Loucy (cell line): Measurements from ENCODE around the gene MCF2L2.
"Not testable (repeated sequence)": the region's sequence is repeated elsewhere in the genome, so short reads cannot be mapped to it uniquely, and the experiment has no call there.

Source experiments
- H2AFZ ChIP-seq: fragments of 200-600 bp; sonication (generic); 2 replicates; pipeline ENCODE4 v1.6.0; 2016; ENCODE audit warnings: antibody characterized with exemption, mild to moderate bottlenecking, low read length, moderate library complexity
- H3F3A ChIP-seq: fragments of 200-600 bp; 2 replicates; pipeline ENCODE4 v1.6.0; 2016; ENCODE audit warnings: antibody characterized with exemption, low read depth, mild to moderate bottlenecking
- H3K27me3 ChIP-seq: fragments of 200-600 bp; sonication (generic); 2 replicates; pipeline ENCODE4 v1.6.1; 2014; ENCODE audit warnings: low read length, mild to moderate bottlenecking; ENCODE audit not compliant: insufficient read depth, poor library complexity, severe bottlenecking
- H3K36me3 ChIP-seq: fragments of 200-600 bp; sonication (generic); 2 replicates; pipeline ENCODE4 v1.6.1; 2016; ENCODE audit warnings: low read length; ENCODE audit not compliant: insufficient read depth
- H3K4me1 ChIP-seq: fragments of 200-600 bp; sonication (generic); 2 replicates; pipeline ENCODE4 v1.5.1; 2014; ENCODE audit warnings: low read length, mild to moderate bottlenecking; ENCODE audit not compliant: insufficient read depth, poor library complexity, severe bottlenecking
- H3K4me2 ChIP-seq: fragments of 200-600 bp; sonication (generic); 2 replicates; pipeline ENCODE4 v1.6.0; 2014; ENCODE audit warnings: antibody characterized with exemption, low read length, low read depth, mild to moderate bottlenecking; ENCODE audit not compliant: poor library complexity, severe bottlenecking
- H3K4me3 ChIP-seq: fragments of 200-600 bp; sonication (generic); 2 replicates; pipeline ENCODE4 v1.5.1; 2014; ENCODE audit warnings: low read length, mild to moderate bottlenecking, mixed read lengths; ENCODE audit not compliant: poor library complexity, severe bottlenecking
- H3K79me2 ChIP-seq: fragments of 200-600 bp; sonication (generic); 2 replicates; pipeline ENCODE4 v1.6.1; 2014; ENCODE audit warnings: low read length; ENCODE audit not compliant: insufficient read depth
- H3K9ac ChIP-seq: fragments of 200-600 bp; sonication (generic); 2 replicates; pipeline ENCODE4 v1.6.0; 2014; ENCODE audit warnings: mild to moderate bottlenecking, low read depth, low read length, moderate library complexity; ENCODE audit not compliant: poor library complexity, severe bottlenecking
- H3K9me2 ChIP-seq: fragments of 200-600 bp; sonication (generic); replicated peaks from 2 replicates; pipeline ENCODE4 v1.6.1; 2016; ENCODE audit warnings: low read depth, low read length, mixed read lengths
- H3K9me3 ChIP-seq: fragments of 200-600 bp; sonication (generic); 2 replicates; pipeline ENCODE4 v1.6.1; 2014; ENCODE audit warnings: mild to moderate bottlenecking, antibody characterized with exemption, low read length, low read depth; ENCODE audit not compliant: insufficient read depth
- H4K20me1 ChIP-seq: fragments of 200-600 bp; sonication (generic); 2 replicates; pipeline ENCODE4 v1.6.0; 2014; ENCODE audit warnings: antibody characterized with exemption, low read length, mild to moderate bottlenecking; ENCODE audit not compliant: insufficient read depth, poor library complexity, severe bottlenecking
- EZH2phosphoT487 ChIP-seq: fragments of 200-600 bp; IDR thresholded peaks from 2 replicates; pipeline ENCODE4 v1.6.1; 2018; ENCODE audit warnings: antibody characterized with exemption, mild to moderate bottlenecking, moderate library complexity, borderline replicate concordance
- TF ChIP-seq, protein P1 (sequence below): fragments of 200-600 bp; sonication (generic); conservative IDR thresholded peaks from 2 replicates; pipeline ENCODE4 v1.5.1; 2014; ENCODE audit warnings: mild to moderate bottlenecking, antibody characterized with exemption, low read length

The MCF2L2 gene

DNA sequence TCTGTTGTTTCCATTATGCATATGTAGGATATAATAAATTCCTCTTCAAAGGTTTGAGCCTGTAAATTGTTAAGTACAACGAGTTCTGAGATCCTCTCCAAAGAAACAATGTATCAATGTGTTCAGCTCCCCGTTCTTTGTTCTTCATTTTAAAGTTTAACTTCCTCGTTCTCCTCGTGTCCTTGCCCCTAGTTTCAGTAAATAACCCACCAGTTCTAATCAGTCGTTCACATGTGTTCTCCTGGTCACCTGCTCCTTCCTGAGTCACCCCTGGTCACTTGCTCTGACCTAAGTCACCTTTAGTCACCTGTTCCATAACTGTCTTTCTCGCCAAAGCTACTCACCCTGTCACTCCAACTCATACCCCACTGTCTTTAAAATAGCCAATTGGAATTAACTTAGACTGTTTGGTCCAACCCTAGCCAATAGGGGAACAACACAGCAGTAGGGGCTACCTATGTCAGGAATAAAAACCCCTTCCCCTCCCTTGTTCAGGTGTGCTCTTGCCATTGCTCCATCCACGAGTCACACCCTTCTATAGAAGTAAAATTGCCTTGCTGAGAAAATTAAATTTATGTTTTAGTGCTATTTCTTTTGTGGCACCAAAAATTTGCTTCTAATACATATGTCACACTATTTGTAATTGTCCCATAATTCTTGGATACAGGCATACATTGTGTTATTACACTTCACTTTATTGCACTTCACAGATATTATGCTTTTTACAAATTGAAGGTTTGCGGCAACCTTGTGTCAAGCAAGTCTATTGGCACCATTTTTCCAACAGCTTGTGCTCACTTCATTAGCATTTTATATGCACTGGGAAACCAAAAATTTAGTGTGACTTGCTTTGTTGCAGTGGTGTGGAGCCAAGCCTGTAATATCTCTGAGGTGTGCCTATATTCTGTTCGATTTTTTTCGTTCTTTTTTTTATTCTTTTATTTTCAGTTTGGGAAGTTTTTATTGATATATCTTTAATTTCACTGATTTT lies 15.3 kb upstream of the MCF2L2 start:
- H3K4me1 ChIP-seq = peaks cover 11% of the 10 kb centered on the region
- no peaks in the 10 kb centered on the region for H3K36me3 ChIP-seq
- H4K20me1 ChIP-seq = no peaks in the 10 kb centered on the region
- H3K79me2 ChIP-seq = peaks cover 9% of the 10 kb centered on the region
- no peak overlapping the region for H3K9ac ChIP-seq
- H3K4me3 ChIP-seq = no peak overlapping the region
- H3K9me2 ChIP-seq = no peaks in the 10 kb centered on the region
- TF ChIP-seq, protein P1, sequence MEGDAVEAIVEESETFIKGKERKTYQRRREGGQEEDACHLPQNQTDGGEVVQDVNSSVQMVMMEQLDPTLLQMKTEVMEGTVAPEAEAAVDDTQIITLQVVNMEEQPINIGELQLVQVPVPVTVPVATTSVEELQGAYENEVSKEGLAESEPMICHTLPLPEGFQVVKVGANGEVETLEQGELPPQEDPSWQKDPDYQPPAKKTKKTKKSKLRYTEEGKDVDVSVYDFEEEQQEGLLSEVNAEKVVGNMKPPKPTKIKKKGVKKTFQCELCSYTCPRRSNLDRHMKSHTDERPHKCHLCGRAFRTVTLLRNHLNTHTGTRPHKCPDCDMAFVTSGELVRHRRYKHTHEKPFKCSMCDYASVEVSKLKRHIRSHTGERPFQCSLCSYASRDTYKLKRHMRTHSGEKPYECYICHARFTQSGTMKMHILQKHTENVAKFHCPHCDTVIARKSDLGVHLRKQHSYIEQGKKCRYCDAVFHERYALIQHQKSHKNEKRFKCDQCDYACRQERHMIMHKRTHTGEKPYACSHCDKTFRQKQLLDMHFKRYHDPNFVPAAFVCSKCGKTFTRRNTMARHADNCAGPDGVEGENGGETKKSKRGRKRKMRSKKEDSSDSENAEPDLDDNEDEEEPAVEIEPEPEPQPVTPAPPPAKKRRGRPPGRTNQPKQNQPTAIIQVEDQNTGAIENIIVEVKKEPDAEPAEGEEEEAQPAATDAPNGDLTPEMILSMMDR = no peak
- no peak for TF ChIP-seq EZH2phosphoT487
- no peak overlapping the region for H3K4me2 ChIP-seq
- peaks cover 4% of the 10 kb centered on the region; the same call in 1 of the 2 replicates for H3K9me3 ChIP-seq
- H3F3A ChIP-seq = no peaks in the 10 kb centered on the region
- no peak overlapping the region for H2AFZ ChIP-seq
- H3K27me3 ChIP-seq = no peaks in the 10 kb centered on the region

DNA sequence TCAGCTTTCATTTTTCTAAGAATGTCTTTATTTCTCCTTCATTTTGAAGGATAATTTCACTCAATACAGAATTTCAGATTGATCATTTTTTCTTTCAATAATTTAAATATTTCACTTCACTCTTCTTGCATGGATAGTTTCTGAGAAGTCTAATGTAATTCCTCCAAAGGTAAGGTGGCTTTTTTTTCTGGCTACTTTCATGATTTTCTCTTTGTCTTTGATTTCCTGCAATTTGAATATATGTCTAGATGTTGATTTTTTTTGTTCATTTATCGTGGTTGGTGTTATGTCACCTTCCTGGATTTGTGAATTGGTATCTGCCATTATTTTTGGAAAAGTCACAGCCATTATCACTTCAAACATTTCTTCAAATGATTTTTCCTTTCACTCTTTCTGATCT lies 14.6 kb upstream of the MCF2L2 start:
- H3K4me3 ChIP-seq = no peak overlapping the region
- peaks cover 4% of the 10 kb centered on the region; the same call in 1 of the 2 replicates for H3K9me3 ChIP-seq
- no peaks in the 10 kb centered on the region for H4K20me1 ChIP-seq
- H3K9ac ChIP-seq = no peak overlapping the region
- H3K36me3 ChIP-seq = no peaks in the 10 kb centered on the region
- no peaks in the 10 kb centered on the region for H3K9me2 ChIP-seq
- peaks cover 5% of the 10 kb centered on the region for H3K4me1 ChIP-seq
- H2AFZ ChIP-seq = no peak overlapping the region
- no peaks in the 10 kb centered on the region for H3K27me3 ChIP-seq
- TF ChIP-seq, protein P1 = no peak
- no peak for TF ChIP-seq EZH2phosphoT487
- H3F3A ChIP-seq = no peaks in the 10 kb centered on the region
- peaks cover 2% of the 10 kb centered on the region for H3K79me2 ChIP-seq
- no peak overlapping the region for H3K4me2 ChIP-seq

DNA sequence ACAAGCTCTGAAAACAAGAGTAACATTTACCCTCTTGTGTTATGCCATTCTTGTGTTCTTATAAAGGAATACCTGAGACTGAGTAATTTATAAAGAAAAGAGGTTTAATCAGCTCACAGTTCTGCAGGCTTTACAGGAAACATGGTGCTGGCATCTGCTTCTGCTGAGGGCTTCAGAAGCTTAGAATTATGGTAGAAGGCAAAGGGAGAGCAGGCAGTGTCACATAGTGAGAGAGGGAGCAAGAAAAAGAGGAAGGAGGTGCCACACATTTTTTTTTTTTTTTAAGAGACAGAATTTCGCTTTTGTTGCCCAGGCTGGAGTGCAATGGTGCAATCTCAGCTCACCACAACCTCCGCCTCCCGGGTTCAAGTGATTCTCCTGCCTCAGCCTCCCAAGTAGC lies 12.1 kb upstream of the MCF2L2 start:
- not testable (repeated sequence) for H3K4me2 ChIP-seq, H3F3A ChIP-seq, H3K4me3 ChIP-seq, H3K27me3 ChIP-seq, H3K36me3 ChIP-seq, H3K9me3 ChIP-seq, H2AFZ ChIP-seq, H3K9me2 ChIP-seq, H3K4me1 ChIP-seq, H4K20me1 ChIP-seq, H3K79me2 ChIP-seq, H3K9ac ChIP-seq
